Inflammatory macrophage (primary cell): ENCODE data around the gene SULF2.
A peak's percentile ranks its signal among the peaks of the same experiment; 100 is the strongest.
"Not testable (repeated sequence)": the region's sequence is repeated elsewhere in the genome, so short reads cannot be mapped to it uniquely, and the experiment has no call there.

Experiments used
- DNase-seq, 2 donors: peaks; one replicate each; pipeline ENCODE4 v3.0.0-alpha.2; 2020 to 2022

The SULF2 gene

DNA sequence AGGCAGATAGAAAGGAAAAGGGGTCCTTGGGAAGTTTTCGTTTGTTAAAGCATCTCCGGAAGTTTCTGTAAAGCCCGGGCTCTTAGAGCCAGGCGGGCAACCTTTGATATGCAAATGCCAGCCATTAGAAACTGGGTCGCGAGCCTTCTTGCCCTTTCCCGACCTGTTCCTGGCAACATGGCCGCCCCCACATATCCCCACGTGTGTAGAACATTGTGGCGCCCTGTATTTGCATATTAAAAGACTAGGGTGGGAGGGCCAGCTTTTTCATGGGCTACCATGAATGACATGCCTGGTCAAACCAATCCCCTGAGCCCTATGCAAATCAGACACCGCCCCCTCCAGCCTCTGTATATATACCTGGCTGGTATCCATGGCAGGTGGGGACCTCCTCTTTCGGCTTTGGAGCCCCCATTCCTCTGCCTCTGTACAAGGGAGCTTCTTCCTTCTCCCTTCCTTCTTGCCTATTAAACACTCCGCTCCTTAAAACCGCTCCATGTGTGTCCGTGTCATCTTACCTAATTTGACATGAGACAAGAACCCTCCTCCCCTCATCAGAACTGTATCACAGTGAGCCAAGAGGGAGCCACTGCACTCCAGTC lies 19.0 kb upstream of the SULF2 start:
- not testable (repeated sequence) for DNase-seq

- no peak for DNase-seq
Measured at GRCh38 chr20:47802975-47803374, 17.7 kb upstream of the SULF2 start.

GRCh38 chr20:47802226-47802920 lies 17.1 kb upstream of the SULF2 start:
- no peak for DNase-seq

DNA sequence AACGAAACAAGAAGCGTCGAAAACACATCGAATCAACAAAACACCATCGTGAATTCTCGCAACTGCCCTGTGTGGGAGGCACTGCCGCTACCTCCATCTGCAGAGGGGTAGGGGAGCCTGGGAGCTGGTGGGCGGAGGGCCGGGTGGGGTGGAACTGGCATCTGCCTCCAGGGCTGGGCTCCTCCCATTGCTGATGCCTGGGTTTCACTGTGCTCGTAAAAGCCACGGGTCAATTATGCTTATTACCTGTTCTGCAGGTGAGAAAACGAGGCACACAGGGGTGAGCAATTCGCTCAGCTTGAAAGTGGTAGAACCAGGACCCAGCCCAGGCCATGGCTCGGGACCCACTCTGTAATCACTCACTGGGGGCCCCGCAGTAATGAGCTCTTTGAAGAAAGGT lies 16.5 kb upstream of the SULF2 start:
- DNase-seq = no peak

GRCh38 chr20:47801079-47801478 lies 15.8 kb upstream of the SULF2 start:
- DNase-seq = no peak

GRCh38 chr20:47800623-47801022 lies 15.3 kb upstream of the SULF2 start:
- DNase-seq = no peak

- DNase-seq = no peak
Measured at GRCh38 chr20:47799116-47799715, 13.9 kb upstream of the SULF2 start.

DNA sequence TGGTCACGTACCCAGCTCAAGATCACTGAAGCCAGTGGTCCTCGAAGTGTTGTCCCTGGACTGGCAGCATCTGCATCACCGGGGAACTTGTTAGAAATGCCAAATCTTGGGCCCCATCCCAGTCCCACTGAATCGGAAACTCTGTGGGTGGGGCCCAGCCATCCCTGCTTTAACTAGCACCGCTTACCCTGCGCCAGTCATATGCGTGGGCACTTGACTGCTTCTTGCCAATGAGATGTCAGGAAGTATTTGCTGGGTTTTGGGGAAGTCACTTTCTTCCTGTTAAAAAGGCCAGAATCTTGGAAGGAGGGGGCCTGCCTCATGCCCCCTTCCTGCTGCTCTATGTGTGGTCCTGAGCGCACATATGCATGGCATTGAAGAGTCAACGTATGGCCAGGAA lies 11.7 kb upstream of the SULF2 start:
- peak; percentile 75 to 82 for DNase-seq

DNA sequence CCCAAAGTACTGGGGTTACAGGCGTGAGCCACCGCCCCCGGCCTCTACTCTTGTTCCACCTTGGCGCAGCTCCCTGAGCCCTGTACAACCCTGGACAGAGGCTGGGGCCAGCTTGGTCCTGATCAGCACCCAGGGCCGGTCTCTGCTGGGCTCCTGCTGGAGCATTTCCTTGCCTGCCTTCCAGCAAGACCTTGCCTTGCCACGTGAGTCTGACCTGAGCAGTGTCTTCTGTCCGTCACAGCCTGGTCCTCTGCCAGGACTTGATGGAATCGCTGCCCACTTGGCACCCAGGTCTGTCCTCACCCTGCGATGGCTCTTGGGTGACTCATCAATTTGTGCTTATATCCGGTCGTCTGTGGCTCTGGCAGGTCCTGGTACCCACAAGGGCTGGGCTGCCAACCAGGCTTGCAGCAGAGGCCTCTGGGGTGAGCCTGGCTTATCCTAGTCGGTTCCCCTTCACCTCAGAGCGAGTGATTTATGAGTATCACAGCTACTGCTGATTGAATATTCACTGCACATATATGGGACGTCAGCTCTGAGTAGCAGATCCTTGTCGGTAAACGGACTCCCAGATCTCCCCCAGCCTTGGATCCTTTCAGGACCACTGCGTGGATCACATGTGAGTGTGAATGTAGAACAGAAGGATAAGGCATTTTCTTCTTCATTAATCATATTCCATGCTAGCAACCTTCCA lies 10.1 kb upstream of the SULF2 start:
- DNase-seq = no peak

DNA sequence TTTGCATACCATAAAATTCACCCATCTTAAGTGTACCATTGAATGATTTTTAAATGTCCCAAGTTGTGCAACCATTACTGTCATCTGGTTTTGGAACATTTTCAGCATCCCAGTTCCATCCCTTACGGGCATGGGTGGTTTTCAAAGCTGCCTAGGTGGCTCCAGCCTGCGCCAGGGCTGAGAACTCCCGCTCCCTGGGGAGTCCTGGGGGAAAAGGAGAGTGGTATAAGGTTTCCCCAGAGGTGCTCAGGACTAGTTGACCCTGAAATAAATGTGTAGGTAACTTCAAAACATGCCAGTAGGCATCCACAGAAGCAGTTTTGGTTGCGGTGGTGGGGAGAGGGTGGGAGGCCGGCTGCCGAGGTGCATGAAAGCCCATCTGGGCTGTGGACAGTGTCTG lies 9.0 kb upstream of the SULF2 start:
- not testable (repeated sequence) for DNase-seq

- no peak for DNase-seq
Measured at GRCh38 chr20:47792021-47792618, 6.8 kb upstream of the SULF2 start.

- DNase-seq = no peak
Measured at GRCh38 chr20:47791084-47791599, 5.9 kb upstream of the SULF2 start.

DNA sequence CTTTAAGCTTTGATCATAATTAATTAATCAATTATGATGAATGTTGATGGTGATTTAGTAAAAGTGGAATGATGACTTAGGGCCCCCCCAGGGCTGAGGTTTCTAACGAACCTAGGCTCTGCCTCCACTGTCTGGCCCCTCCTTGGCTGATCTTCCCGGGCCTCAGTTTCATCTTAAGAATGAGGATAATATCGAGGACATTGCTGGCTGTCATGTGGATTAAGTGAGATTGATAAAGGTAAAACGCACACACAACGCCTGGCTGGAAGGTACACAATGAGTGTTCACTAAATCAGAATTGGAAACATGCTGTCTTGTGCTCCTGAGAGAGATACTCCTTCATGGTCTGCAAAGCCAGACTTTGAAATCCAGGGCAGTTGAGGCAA lies 5.3 kb upstream of the SULF2 start:
- DNase-seq = no peak

DNA sequence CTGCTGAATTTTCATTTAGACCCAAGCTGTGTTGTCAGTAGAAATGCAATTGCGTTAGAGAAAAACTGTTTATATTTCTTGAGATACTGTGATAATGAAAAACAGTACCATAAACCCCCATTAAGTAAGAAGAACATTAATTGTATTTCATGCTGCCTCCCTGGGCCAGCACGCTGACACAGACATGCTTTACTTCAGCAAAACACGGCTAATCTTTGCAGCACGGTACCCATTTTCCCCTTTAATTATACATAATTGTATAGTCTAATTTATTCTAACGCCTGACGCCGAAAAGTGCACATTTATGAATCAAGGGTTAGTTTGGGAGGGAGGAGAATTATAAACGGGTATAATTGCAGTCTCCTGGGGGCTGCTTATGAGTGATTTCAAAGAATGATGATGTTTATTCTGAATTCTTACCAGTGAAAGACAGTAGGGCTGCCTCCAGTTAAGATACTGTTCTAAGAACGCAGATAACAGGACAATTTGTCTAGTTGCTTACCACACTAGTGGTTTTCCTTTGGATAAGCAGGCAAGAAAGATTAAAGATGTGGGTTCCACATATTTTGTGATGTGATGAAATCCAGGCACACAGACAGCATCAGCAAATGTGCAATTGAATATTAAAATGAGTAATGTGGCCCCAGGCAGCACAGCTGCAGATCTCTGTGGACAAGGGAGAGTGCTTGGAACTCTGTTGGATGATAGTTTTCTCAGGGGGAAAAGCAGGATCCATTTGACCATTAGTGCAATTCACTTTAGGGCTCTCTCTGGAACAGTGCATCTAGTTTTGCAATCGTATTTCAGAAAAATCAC lies 4.7 kb upstream of the SULF2 start:
- no peak for DNase-seq

DNA sequence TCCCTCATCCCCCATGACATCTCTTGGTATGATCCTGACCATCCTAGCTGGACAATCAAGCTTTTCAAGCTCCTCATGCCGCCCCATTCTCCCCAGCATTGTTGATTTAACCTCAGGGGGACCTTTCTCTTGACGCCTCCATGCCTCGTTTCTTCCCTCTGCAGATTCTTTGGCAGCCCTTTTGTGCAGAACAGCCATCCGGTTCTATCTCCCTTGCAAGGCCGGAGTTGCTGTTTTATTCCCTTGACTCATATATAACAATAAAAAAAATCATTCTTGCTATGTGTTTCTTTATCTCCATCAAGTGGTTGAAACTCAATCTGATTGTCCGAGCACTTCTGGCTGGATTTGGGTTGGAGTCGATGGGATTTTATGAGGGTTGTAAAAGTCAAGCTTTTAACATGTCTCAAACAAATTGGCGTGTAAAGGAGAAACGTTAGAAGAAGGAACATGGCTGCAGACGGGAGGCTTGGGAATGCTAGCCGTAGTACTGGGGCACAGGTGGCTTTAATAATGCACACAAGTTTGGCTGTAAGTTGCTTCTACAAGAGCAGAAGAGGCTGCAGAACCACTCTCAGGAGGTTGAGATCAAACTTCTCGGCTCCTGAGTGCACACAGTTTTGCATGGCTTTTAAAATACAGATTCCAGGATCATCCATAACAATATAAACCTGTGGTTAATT lies 3.9 kb upstream of the SULF2 start:
- DNase-seq = no peak

DNA sequence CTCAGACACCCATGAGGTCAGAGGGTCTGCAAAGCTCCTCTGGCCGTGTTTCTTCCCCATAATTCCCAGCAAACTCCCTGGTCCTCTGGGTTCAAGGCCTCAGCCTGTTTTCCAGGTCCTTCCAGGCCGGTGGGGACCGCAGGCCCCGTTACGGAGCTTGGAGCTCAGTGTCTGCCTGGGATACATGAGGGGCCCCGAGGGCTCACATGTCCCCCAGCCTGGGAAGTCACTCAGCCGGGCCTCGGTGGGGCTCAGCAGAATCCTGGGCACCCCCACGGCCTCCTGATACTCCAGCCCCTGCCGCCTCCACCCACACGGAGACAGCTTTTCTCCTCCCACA lies 3.4 kb upstream of the SULF2 start:
- DNase-seq = no peak

DNA sequence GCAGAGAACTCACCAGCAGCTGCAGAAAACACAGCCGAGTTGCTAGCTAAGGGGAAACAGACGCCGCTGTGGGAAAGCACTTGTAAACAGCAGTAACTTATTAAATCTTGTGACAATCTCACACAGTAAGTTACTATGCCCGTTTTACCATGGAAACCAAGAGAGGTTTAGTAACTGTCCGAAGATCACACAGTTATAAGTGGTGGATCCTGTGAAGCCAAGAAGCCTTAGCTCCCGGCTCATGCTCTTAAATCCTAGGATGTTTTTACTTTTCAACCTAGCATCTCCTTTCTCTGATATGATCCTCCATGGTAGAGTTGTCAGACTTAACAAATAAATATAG lies 1.5 kb upstream of the SULF2 start:
- DNase-seq = no peak

- DNase-seq = peak; percentile 77 to 82
Measured at GRCh38 chr20:47785854-47786764, 828 bp upstream of the SULF2 start.

GRCh38 chr20:47784599-47785310 lies 526 bp downstream of the SULF2 start:
- peak in 1 of 2 donors; percentile 27 for DNase-seq
